ENCODE measurements around the gene CLEC16A. TPM values are rescaled to one million over a fixed set of nuclear protein-coding genes. Genes with fewer than 3 reads are reported as not detected.

The CLEC16A gene
- total and polyA plus RNA-seq, 2 donors (not counting 1 experiment from before 2014, with no cell fraction given): 21.9 to 79.5 TPM

- ChIA-PET CTCF (interaction anchor here (0.8 kb wide), 1 partner anchor 15 kb away, joined by 3 read pairs; no protein-coding TSS in a partner anchor), POLR2A (no interaction called here)
- Histone ChIP-seq H3K4me2 (replicated peaks; ENCODE audit: low read depth, low read length, poor library complexity, severe bottlenecking) (no peak overlapping the region), H3K9ac (ENCODE audit: low read length) (no peak overlapping the region), H3K79me2 (ENCODE audit: control insufficient read depth, insufficient read depth, low read length) (peaks cover 7% of the 10 kb centered on the region), H3K9me3 (ENCODE audit: control extremely low read depth in 1 of 3, control insufficient read depth in 2 of 3, insufficient read depth in 1 of 3, low read length in 2 of 3) (peaks cover 0 to 11% (median 4%) of the 10 kb centered on the region in 3 donors), H3K4me3 (ENCODE audit: control extremely low read depth in 1 of 5, extremely low read depth in 1 of 5, insufficient read depth in 1 of 5, low read depth in 2 of 5, low read length in 4 of 5) (no peak overlapping the region), H3K27me3 (replicated peaks in 1 of 4; ENCODE audit: control extremely low read depth in 1 of 4, control insufficient read depth in 3 of 4, insufficient read depth in 4 of 4, low read length in 3 of 4) (no peaks in the 10 kb centered on the region), H3K4me1 (ENCODE audit: control insufficient read depth in 2 of 2, insufficient read depth in 2 of 2, low read length in 2 of 2) (peaks cover 18 to 20% of the 10 kb centered on the region in 2 donors), H3K36me3 (replicated peaks in 1 of 2; ENCODE audit: control extremely low read depth in 1 of 2, control insufficient read depth in 1 of 2, extremely low read depth in 1 of 2, insufficient read depth in 2 of 2, low read length in 1 of 2) (peaks cover 0 to 8% of the 10 kb centered on the region in 2 experiments), H3K27ac (ENCODE audit: low read length in 2 of 2) (no peak overlapping the region), H4K20me1 (ENCODE audit: control insufficient read depth, insufficient read depth, low read length, poor library complexity, severe bottlenecking) (no peaks in the 10 kb centered on the region), H2AFZ (ENCODE audit: insufficient read depth, low read depth, low read length, poor library complexity, severe bottlenecking) (no peak overlapping the region)
- no peak overlapping the region for H3K4me3 Mint-ChIP-seq
- intact Hi-C loops (cut with micrococcal nuclease): loop anchor here (5.0 kb wide), 2 partner anchors 76 to 124 kb away; no protein-coding TSS in a partner anchor
- no peak for ATAC-seq (ENCODE audit: low read depth)
- 100% methylated on average over 4 of the region's 6 CpGs for WGBS (ENCODE audit: insufficient coverage)
- H3K9me3 Mint-ChIP-seq (ENCODE audit: insufficient read depth): no peaks in the 10 kb centered on the region
- no peak for DNase-seq
- H3K27me3 Mint-ChIP-seq: no peaks in the 10 kb centered on the region
- no peak overlapping the region for H3K27ac Mint-ChIP-seq
- no peak for TF ChIP-seq CTCF (IDR thresholded peaks at IDR 0.05)
- peaks cover 26% of the 10 kb centered on the region for H3K4me1 Mint-ChIP-seq
Measured at GRCh38 chr16:11106726-11107125, 162.4 kb downstream of the CLEC16A start.

- H3K4me3 Mint-ChIP-seq: no peak overlapping the region
- TF ChIP-seq EZH2 (IDR thresholded peaks at IDR 0.05; ENCODE audit: borderline replicate concordance, insufficient read depth, low read depth, low read length, poor library complexity, severe bottlenecking) (no peak), CTCF (IDR thresholded peaks at IDR 0.05) (no peak)
- peaks cover 0 to 11% (median 4%) of the 10 kb centered on the region in 3 donors for H3K9me3 ChIP-seq (ENCODE audit: control extremely low read depth in 1 of 3, control insufficient read depth in 2 of 3, insufficient read depth in 1 of 3, low read length in 2 of 3)
- no peak overlapping the region for H2AFZ ChIP-seq (ENCODE audit: insufficient read depth, low read depth, low read length, poor library complexity, severe bottlenecking)
- POLR2A ChIA-PET: no interaction called here
- no peaks in the 10 kb centered on the region for H3K9me3 Mint-ChIP-seq (ENCODE audit: insufficient read depth)
- no peak overlapping the region for H3K27ac Mint-ChIP-seq
- H3K27me3 ChIP-seq (replicated peaks in 1 of 4; ENCODE audit: control extremely low read depth in 1 of 4, control insufficient read depth in 3 of 4, insufficient read depth in 4 of 4, low read length in 3 of 4): no peaks in the 10 kb centered on the region
- H3K4me1 ChIP-seq (ENCODE audit: control insufficient read depth in 2 of 2, insufficient read depth in 2 of 2, low read length in 2 of 2): peaks cover 18 to 20% of the 10 kb centered on the region in 2 donors
- H3K79me2 ChIP-seq (ENCODE audit: control insufficient read depth, insufficient read depth, low read length): peaks cover 7% of the 10 kb centered on the region
- no peak for ATAC-seq (ENCODE audit: low read depth)
- no peak for DNase-seq
- intact Hi-C loops (cut with micrococcal nuclease): loop anchor here (5.0 kb wide), 2 partner anchors 74 to 126 kb away; no protein-coding TSS in a partner anchor
- no peaks in the 10 kb centered on the region for H4K20me1 ChIP-seq (ENCODE audit: control insufficient read depth, insufficient read depth, low read length, poor library complexity, severe bottlenecking)
- CTCF ChIA-PET: no interaction called here
- H3K4me2 ChIP-seq (replicated peaks; ENCODE audit: low read depth, low read length, poor library complexity, severe bottlenecking): no peak overlapping the region
- H3K4me3 ChIP-seq (ENCODE audit: control extremely low read depth in 1 of 5, extremely low read depth in 1 of 5, insufficient read depth in 1 of 5, low read depth in 2 of 5, low read length in 4 of 5): no peak overlapping the region
- H3K4me1 Mint-ChIP-seq: peaks cover 26% of the 10 kb centered on the region
- H3K36me3 ChIP-seq (replicated peaks in 1 of 2; ENCODE audit: control extremely low read depth in 1 of 2, control insufficient read depth in 1 of 2, extremely low read depth in 1 of 2, insufficient read depth in 2 of 2, low read length in 1 of 2): peaks cover 0 to 11% of the 10 kb centered on the region in 2 experiments
- WGBS (ENCODE audit: insufficient coverage): 96% methylated on average over 8 of the region's 8 CpGs
- no peak overlapping the region for H3K27ac ChIP-seq (ENCODE audit: low read length in 2 of 2)
- H3K9ac ChIP-seq (ENCODE audit: low read length): no peak overlapping the region
- no peaks in the 10 kb centered on the region for H3K27me3 Mint-ChIP-seq
Measured at GRCh38 chr16:11107780-11108465, 163.6 kb downstream of the CLEC16A start.
